Forelimb muscle (tissue), 1 donor: ENCODE results near the gene PPCDC. TPM values are rescaled to one million over a fixed set of nuclear protein-coding genes. Genes with fewer than 3 reads are reported as not detected.

ENCODE experiments used
- DNase-seq: peaks from one replicate; pipeline ENCODE4 v3.0.0-alpha.2; 2013; ENCODE audit warnings: low read depth
- polyA plus RNA-seq: library from polyadenylated mRNA; unstranded; fragments of 120-200 nt; gene quantifications from one replicate; pipeline ENCODE4 v1.2.1, GENCODE V29; 2013; ENCODE audit not compliant: insufficient read length

Gene PPCDC
- 6.1 TPM for polyA plus RNA-seq

- DNase-seq = peak; percentile 93
These were observed at the start of gene PPCDC for GRCh38 chr15:75023181-75023871. PPCDC (plus strand) TSS chr15:75023590; CDS start chr15:75028319, 4,729 bp downstream.

GRCh38 chr15:74976159-74976558 lies 47.2 kb upstream of the PPCDC start:
- DNase-seq = no peak

- no peak for DNase-seq
These were observed 45.8 kb upstream of the PPCDC start for GRCh38 chr15:74977599-74977998.

GRCh38 chr15:74978077-74978476 lies 45.3 kb upstream of the PPCDC start:
- no peak for DNase-seq

- no peak for DNase-seq
These were observed 44.9 kb upstream of the PPCDC start for GRCh38 chr15:74978503-74978902.

- no peak for DNase-seq
These were observed 41.2 kb upstream of the PPCDC start for GRCh38 chr15:74982183-74982582.

GRCh38 chr15:74983725-74984231 lies 39.6 kb upstream of the PPCDC start:
- DNase-seq = no peak

- DNase-seq = no peak
These were observed 35.2 kb upstream of the PPCDC start for GRCh38 chr15:74988007-74988800.

GRCh38 chr15:74989527-74989926 lies 33.9 kb upstream of the PPCDC start:
- DNase-seq = no peak

- no peak for DNase-seq
These were observed 30.8 kb upstream of the PPCDC start for GRCh38 chr15:74992619-74993018.

GRCh38 chr15:74994236-74994635 lies 29.2 kb upstream of the PPCDC start:
- DNase-seq = no peak

GRCh38 chr15:74994685-74995084 lies 28.7 kb upstream of the PPCDC start:
- DNase-seq = no peak

GRCh38 chr15:74995182-74995778 lies 28.1 kb upstream of the PPCDC start, which contains the start of gene SCAMP5:
SCAMP5 (plus strand) TSS chr15:74995563; CDS start chr15:75011840, 16,277 bp downstream.
- DNase-seq = peak; percentile 88

GRCh38 chr15:74995779-74996765 lies 27.3 kb upstream of the PPCDC start:
- no peak for DNase-seq

- no peak for DNase-seq
These were observed 26.2 kb upstream of the PPCDC start for GRCh38 chr15:74997141-74997540.

GRCh38 chr15:74997543-74997942 lies 25.8 kb upstream of the PPCDC start:
- no peak for DNase-seq

GRCh38 chr15:75001310-75001709 lies 22.1 kb upstream of the PPCDC start:
- DNase-seq = no peak

GRCh38 chr15:75002398-75002797 lies 21.0 kb upstream of the PPCDC start:
- no peak for DNase-seq

GRCh38 chr15:75007216-75007615 lies 16.2 kb upstream of the PPCDC start:
- no peak for DNase-seq

GRCh38 chr15:75008221-75008625 lies 15.2 kb upstream of the PPCDC start:
- DNase-seq = no peak
